ENCODE results near the gene SMTN. TPM values are rescaled to one million over a fixed set of nuclear protein-coding genes. Genes with fewer than 3 reads are reported as not detected.

SMTN gene
- total RNA-seq, 6 donors from 2014 or later, result 26.1 to 104 (median 47.3) TPM

- Histone ChIP-seq H3K27me3 (no peaks in the 10 kb centered on the region), H3K4me3 (no peak overlapping the region), H3K4me1 (peaks cover 0 to 9% (median 7%) of the 10 kb centered on the region in 4 donors), H3K27ac (peak overlapping the region in 3 of 4 donors; percentile 11 to 79 (median 40)), H3K36me3 (no peaks in the 10 kb centered on the region), H3K9me3 (no peaks in the 10 kb centered on the region)
- peak; percentile 90 to 92 for ATAC-seq (ENCODE audit: low FRiP score in 2 of 2)
- WGBS, 2 donors, result 18 to 23% methylated on average over 5 of the region's 5 CpGs
- TF ChIP-seq EP300 (IDR thresholded peaks at IDR 0.05) (no peak), POLR2AphosphoS5 (IDR thresholded peaks at IDR 0.05) (no peak), POLR2A (IDR thresholded peaks at IDR 0.05) (no peak)
- TF ChIP-seq, protein P1, sequence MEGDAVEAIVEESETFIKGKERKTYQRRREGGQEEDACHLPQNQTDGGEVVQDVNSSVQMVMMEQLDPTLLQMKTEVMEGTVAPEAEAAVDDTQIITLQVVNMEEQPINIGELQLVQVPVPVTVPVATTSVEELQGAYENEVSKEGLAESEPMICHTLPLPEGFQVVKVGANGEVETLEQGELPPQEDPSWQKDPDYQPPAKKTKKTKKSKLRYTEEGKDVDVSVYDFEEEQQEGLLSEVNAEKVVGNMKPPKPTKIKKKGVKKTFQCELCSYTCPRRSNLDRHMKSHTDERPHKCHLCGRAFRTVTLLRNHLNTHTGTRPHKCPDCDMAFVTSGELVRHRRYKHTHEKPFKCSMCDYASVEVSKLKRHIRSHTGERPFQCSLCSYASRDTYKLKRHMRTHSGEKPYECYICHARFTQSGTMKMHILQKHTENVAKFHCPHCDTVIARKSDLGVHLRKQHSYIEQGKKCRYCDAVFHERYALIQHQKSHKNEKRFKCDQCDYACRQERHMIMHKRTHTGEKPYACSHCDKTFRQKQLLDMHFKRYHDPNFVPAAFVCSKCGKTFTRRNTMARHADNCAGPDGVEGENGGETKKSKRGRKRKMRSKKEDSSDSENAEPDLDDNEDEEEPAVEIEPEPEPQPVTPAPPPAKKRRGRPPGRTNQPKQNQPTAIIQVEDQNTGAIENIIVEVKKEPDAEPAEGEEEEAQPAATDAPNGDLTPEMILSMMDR (IDR thresholded peaks at IDR 0.05), result peak; percentile 74 to 94 (median 86)
- DNase-seq, result peak in 1 of 2 donors; percentile 76
These were observed 68.0 kb downstream of the SMTN start for GRCh38 chr22:31148953-31149627.

DNA sequence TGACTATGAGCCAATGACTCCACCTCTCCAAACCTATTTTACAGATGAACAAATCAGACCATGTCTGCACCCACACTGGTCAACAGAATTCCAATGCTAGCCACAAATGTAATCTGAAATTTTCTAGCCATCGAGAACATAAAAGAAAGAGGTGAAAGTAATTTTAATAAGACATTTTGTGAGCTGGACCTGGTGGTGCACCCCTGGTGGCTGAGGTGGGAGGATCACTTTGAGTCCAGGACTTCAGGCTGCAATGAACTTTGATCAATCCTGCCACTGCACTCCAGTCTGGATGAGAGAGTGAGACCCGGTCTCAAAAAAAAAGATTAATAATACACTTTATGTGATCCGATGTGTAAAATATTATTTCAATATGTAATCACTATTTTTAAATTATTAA lies 69.5 kb downstream of the SMTN start:
- DNase-seq (no peak), ATAC-seq (ENCODE audit: low FRiP score in 2 of 2) (no peak)
- H3K27me3 ChIP-seq, result no peaks in the 10 kb centered on the region
- no peak overlapping the region for H3K27ac ChIP-seq
- H3K9me3 ChIP-seq, result no peaks in the 10 kb centered on the region
- 73 to 87% methylated on average over 3 of the region's 3 CpGs for WGBS, 2 donors
- H3K4me1 ChIP-seq, result peaks cover 0 to 13% (median 8%) of the 10 kb centered on the region in 4 donors
- H3K36me3 ChIP-seq, result no peaks in the 10 kb centered on the region
- TF ChIP-seq EP300 (IDR thresholded peaks at IDR 0.05) (no peak), POLR2AphosphoS5 (IDR thresholded peaks at IDR 0.05) (no peak), POLR2A (IDR thresholded peaks at IDR 0.05) (no peak)
- TF ChIP-seq, protein P1 (IDR thresholded peaks at IDR 0.05), result no peak
- H3K4me3 ChIP-seq, result no peak overlapping the region

- H3K9me3 ChIP-seq, result no peaks in the 10 kb centered on the region
- no peaks in the 10 kb centered on the region for H3K27me3 ChIP-seq
- H3K4me3 ChIP-seq, result no peak overlapping the region
- DNase-seq (no peak), ATAC-seq (ENCODE audit: low FRiP score in 2 of 2) (no peak)
- 79 to 89% methylated on average over 2 of the region's 2 CpGs for WGBS, 2 donors
- H3K4me1 ChIP-seq, result peaks cover 0 to 16% (median 8%) of the 10 kb centered on the region in 4 donors
- TF ChIP-seq POLR2A (IDR thresholded peaks at IDR 0.05) (no peak), EP300 (IDR thresholded peaks at IDR 0.05) (no peak), POLR2AphosphoS5 (IDR thresholded peaks at IDR 0.05) (no peak)
- TF ChIP-seq, protein P1 (IDR thresholded peaks at IDR 0.05), result no peak
- H3K27ac ChIP-seq, result no peak overlapping the region
- H3K36me3 ChIP-seq, result no peaks in the 10 kb centered on the region
These were observed 70.8 kb downstream of the SMTN start for GRCh38 chr22:31151872-31152271.

GRCh38 chr22:31153357-31153756 lies 72.2 kb downstream of the SMTN start:
- 64 to 92% methylated on average over 3 of the region's 3 CpGs for WGBS, 2 donors
- no peak for ATAC-seq (ENCODE audit: low FRiP score in 2 of 2)
- no peak for DNase-seq
- no peaks in the 10 kb centered on the region for H3K9me3 ChIP-seq
- peaks cover 0 to 16% (median 7%) of the 10 kb centered on the region in 4 donors for H3K4me1 ChIP-seq
- H3K27me3 ChIP-seq, result no peaks in the 10 kb centered on the region
- no peaks in the 10 kb centered on the region for H3K36me3 ChIP-seq
- H3K27ac ChIP-seq, result no peak overlapping the region
- TF ChIP-seq EP300 (IDR thresholded peaks at IDR 0.05) (no peak), POLR2A (IDR thresholded peaks at IDR 0.05) (no peak), POLR2AphosphoS5 (IDR thresholded peaks at IDR 0.05) (no peak)
- TF ChIP-seq, protein P1 (IDR thresholded peaks at IDR 0.05), result no peak
- no peak overlapping the region for H3K4me3 ChIP-seq

Other genes with a start within 250 kb of the SMTN start
- 10 to 100 TPM; 13.8 to 54.5 (median 20.6) TPM for gene MORC2, start 112.5 kb upstream of the SMTN start, total RNA-seq
- 100 to 1,000 TPM in 1 of 6 donors, 10 to 100 TPM in 5; 51.8 to 135 (median 54.2) TPM for gene TUG1, start 112.1 kb upstream of the SMTN start, total RNA-seq
- gene SELENOM, start 26.2 kb downstream of the SMTN start, total RNA-seq, result 100 to 1,000 TPM in 3 of 6 donors, 10 to 100 TPM in 3; 51.3 to 154 (median 99.7) TPM
- gene INPP5J, start 41.6 kb downstream of the SMTN start, total RNA-seq, result 10 to 100 TPM in 1 of 6 donors, 1 to 10 TPM in 5; 3.0 to 28.3 (median 6.2) TPM
- 1 to 10 TPM in 5 of 6 donors, under 1 TPM in 1; 0.79 to 8.1 (median 5.5) TPM for gene PLA2G3, start 59.2 kb downstream of the SMTN start, total RNA-seq
- 10 to 100 TPM; 17.8 to 40.0 (median 34.1) TPM for gene RNF185, start 78.9 kb downstream of the SMTN start, total RNA-seq
- gene LIMK2, start 131.0 kb downstream of the SMTN start, total RNA-seq, result 100 to 1,000 TPM in 2 of 6 donors, 10 to 100 TPM in 4; 44.5 to 141 (median 75.8) TPM
- 10 to 100 TPM; 38.9 to 97.1 (median 65.8) TPM for gene PIK3IP1, start 211.2 kb downstream of the SMTN start, total RNA-seq

All from upper lobe of left lung (tissue), 6 donors.